H9 (cell line): ENCODE results near the gene BEND7. TPM values are rescaled to one million over a fixed set of nuclear protein-coding genes. Genes with fewer than 3 reads are reported as not detected.

Source experiments
- DNase-seq: peaks from one replicate; pipeline ENCODE4 v3.0.0-alpha.2; 2017
- H2AFZ ChIP-seq: one replicate; pipeline ENCODE4 v1.6.1; 2013; ENCODE audit warnings: mild to moderate bottlenecking, low read length, control low read depth, moderate library complexity
- H2AK5ac ChIP-seq: 2 replicates; pipeline ENCODE4 v1.6.1; 2013; ENCODE audit warnings: low read length, control low read depth, mixed read lengths; ENCODE audit not compliant: insufficient read length
- H2BK120ac ChIP-seq: one replicate; pipeline ENCODE4 v1.6.1; 2013; ENCODE audit warnings: low read depth, mild to moderate bottlenecking, low read length, control low read depth, inconsistent platforms; ENCODE audit not compliant: poor library complexity, severe bottlenecking
- H2BK12ac ChIP-seq: 2 replicates; pipeline ENCODE4 v1.6.1; 2013; ENCODE audit warnings: low read length, control low read depth, mixed read lengths, low read depth; ENCODE audit not compliant: insufficient read length
- H2BK15ac ChIP-seq: 2 replicates; pipeline ENCODE4 v1.6.1; 2013; ENCODE audit warnings: low read depth, low read length, control low read depth
- H2BK20ac ChIP-seq: one replicate; pipeline ENCODE4 v1.6.1; 2013; ENCODE audit warnings: low read depth, mild to moderate bottlenecking, low read length, control low read depth, inconsistent platforms; ENCODE audit not compliant: poor library complexity, severe bottlenecking
- H2BK5ac ChIP-seq: 2 replicates; pipeline ENCODE4 v1.6.1; 2013; ENCODE audit warnings: low read length, control low read depth, mixed read lengths; ENCODE audit not compliant: insufficient read length
- H3K14ac ChIP-seq: 2 replicates; pipeline ENCODE4 v1.6.1; 2013; ENCODE audit warnings: low read length, control low read depth; ENCODE audit not compliant: insufficient read depth
- H3K18ac ChIP-seq: 2 replicates; pipeline ENCODE4 v1.6.1; 2013; ENCODE audit warnings: low read depth, mild to moderate bottlenecking, mixed read lengths, low read length, control low read depth; ENCODE audit not compliant: insufficient read length
- H3K23ac ChIP-seq: 2 replicates; pipeline ENCODE4 v1.6.1; 2013; ENCODE audit warnings: low read length, control low read depth, mixed read lengths, low read depth; ENCODE audit not compliant: insufficient read length
- H3K23me2 ChIP-seq: 2 replicates; pipeline ENCODE4 v1.6.1; 2013; ENCODE audit warnings: low read depth, mild to moderate bottlenecking, mixed read lengths, low read length, control low read depth; ENCODE audit not compliant: insufficient read length, poor library complexity, severe bottlenecking
- H3K27ac ChIP-seq: 2 replicates; pipeline ENCODE4 v1.5.1; 2013; ENCODE audit warnings: low read length, control low read depth, mixed read lengths, low read depth; ENCODE audit not compliant: insufficient read length
- H3K27me3 ChIP-seq: 2 replicates; pipeline ENCODE4 v1.6.1; 2013; ENCODE audit warnings: low read length, control low read depth, inconsistent platforms; ENCODE audit not compliant: insufficient read depth
- H3K4ac ChIP-seq: 2 replicates; pipeline ENCODE4 v1.6.1; 2013; ENCODE audit warnings: low read depth, mild to moderate bottlenecking, control low read depth, inconsistent platforms, low read length, moderate library complexity
- H3K4me1 ChIP-seq: 2 replicates; pipeline ENCODE4 v1.6.1; 2013; ENCODE audit warnings: low read length, control low read depth, inconsistent platforms; ENCODE audit not compliant: insufficient read depth
- H3K4me2 ChIP-seq: 2 replicates; pipeline ENCODE4 v1.6.1; 2013; ENCODE audit warnings: low read length, control low read depth, mixed read lengths; ENCODE audit not compliant: insufficient read length, insufficient read depth
- H3K56ac ChIP-seq: 2 replicates; pipeline ENCODE4 v1.6.1; 2013; ENCODE audit warnings: low read depth, mild to moderate bottlenecking, mixed read lengths, low read length, control low read depth; ENCODE audit not compliant: insufficient read length
- H3K79me1 ChIP-seq: 2 replicates; pipeline ENCODE4 v1.6.1; 2013; ENCODE audit warnings: low read depth, mild to moderate bottlenecking, moderate library complexity, low read length, control low read depth, inconsistent platforms; ENCODE audit not compliant: insufficient read depth, poor library complexity, severe bottlenecking
- H3K79me2 ChIP-seq: 2 replicates; pipeline ENCODE4 v1.6.1; 2013; ENCODE audit warnings: low read length, control low read depth, inconsistent platforms; ENCODE audit not compliant: insufficient read depth
- H3K9ac ChIP-seq: 2 replicates; pipeline ENCODE4 v1.6.1; 2013; ENCODE audit warnings: low read length, control low read depth, mixed read lengths; ENCODE audit not compliant: insufficient read length; ENCODE audit errors: extremely low read depth
- H3K9me3 ChIP-seq: one replicate; pipeline ENCODE4 v1.6.1; 2013; ENCODE audit warnings: low read depth, low read length, inconsistent platforms; ENCODE audit not compliant: control insufficient read depth
- H3T11ph ChIP-seq: one replicate; pipeline ENCODE4 v1.6.1; 2013; ENCODE audit warnings: mild to moderate bottlenecking, low read length, control low read depth, inconsistent platforms
- H4K20me1 ChIP-seq: one replicate; pipeline ENCODE4 v1.6.1; 2013; ENCODE audit not compliant: control insufficient read depth, insufficient read length, insufficient read depth
- H4K5ac ChIP-seq: 2 replicates; pipeline ENCODE4 v1.6.1; 2013; ENCODE audit warnings: low read depth, mild to moderate bottlenecking, mixed read lengths, low read length, control low read depth; ENCODE audit not compliant: insufficient read length
- H4K8ac ChIP-seq: replicated peaks from 2 replicates; pipeline ENCODE4 v1.6.1; 2013; ENCODE audit warnings: low read length, control low read depth, mixed read lengths, low read depth; ENCODE audit not compliant: insufficient read length
- H4K91ac ChIP-seq: 2 replicates; pipeline ENCODE4 v1.6.1; 2013; ENCODE audit warnings: low read depth, mild to moderate bottlenecking, moderate library complexity, mixed read lengths, low read length, control low read depth; ENCODE audit not compliant: insufficient read length
- H3K27ac Mint-ChIP-seq, 3 experiments: 2 replicates in 2 of 3; 3 replicates in 1 of 3; pipeline ENCODE4 v1.8.0; 2020 to 2021; ENCODE audit warnings: mixed read lengths in 3 of 3, mild to moderate bottlenecking in 1 of 3, moderate library complexity in 1 of 3
- H3K27me3 Mint-ChIP-seq: 2 replicates; pipeline ENCODE4 v1.8.0; 2021; ENCODE audit warnings: low read depth, mild to moderate bottlenecking, moderate library complexity, mixed read lengths
- H3K36me3 Mint-ChIP-seq, 3 experiments: 2 replicates in 2 of 3; 3 replicates in 1 of 3; pipeline ENCODE4 v1.8.0; 2020 to 2021; ENCODE audit warnings: low read depth in 3 of 3, mixed read lengths in 3 of 3; ENCODE audit not compliant: insufficient read depth in 1 of 3
- H3K4me1 Mint-ChIP-seq, 2 experiments: 2 replicates each; pipeline ENCODE4 v1.8.0; 2020; ENCODE audit warnings: mixed read lengths in 2 of 2
- H3K4me3 Mint-ChIP-seq, 2 experiments: 2 replicates in 1 of 2; 3 replicates in 1 of 2; pipeline ENCODE4 v1.8.0; 2020 to 2021; ENCODE audit warnings: mild to moderate bottlenecking in 2 of 2, mixed read lengths in 2 of 2, moderate library complexity in 1 of 2
- H3K9me3 Mint-ChIP-seq, 2 experiments: 2 replicates in 1 of 2; 3 replicates in 1 of 2; pipeline ENCODE4 v1.8.0; 2020; ENCODE audit warnings: mild to moderate bottlenecking in 2 of 2, mixed read lengths in 2 of 2, moderate library complexity in 1 of 2
- CTCF ChIP-seq: fragments of 200-600 bp; sonication (generic); conservative IDR thresholded peaks from 3 replicates; pipeline ENCODE4 v1.8.0; 2021; ENCODE audit warnings: antibody characterized with exemption, mild to moderate bottlenecking
- total RNA-seq: library from RNA; stranded (reverse); gene quantifications from 2 replicates; pipeline ENCODE4 v1.2.1, GENCODE V29; 2021

Gene BEND7
- total RNA-seq, 1 experiment from 2014 or later: 17.7 TPM

DNA sequence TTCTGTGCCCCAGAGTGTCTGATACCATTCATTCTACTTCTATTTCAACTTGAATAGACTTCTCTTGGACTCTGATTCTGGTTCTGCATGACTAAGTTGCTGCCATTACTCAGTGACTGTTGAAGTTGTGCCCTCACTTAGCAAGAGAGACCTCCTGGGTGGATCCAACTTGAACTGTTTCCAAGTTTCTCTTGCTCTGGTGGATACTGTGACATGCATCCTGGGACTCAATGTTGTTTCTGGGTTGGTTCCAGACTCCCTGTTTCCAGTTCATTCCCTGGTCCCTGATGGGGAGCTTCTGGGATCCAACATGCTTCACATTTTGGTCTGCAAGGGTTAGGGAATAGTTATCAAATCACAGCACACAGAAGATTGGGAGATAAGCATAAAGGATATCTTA is 31.8 kb upstream of the BEND7 start:
- Histone ChIP-seq H3K79me1 (no peaks in the 10 kb centered on the region), H3K23me2 (no peaks in the 10 kb centered on the region), H3K4me1 (no peaks in the 10 kb centered on the region), H3K9me3 (peaks cover 9% of the 10 kb centered on the region), H3K4me2 (no peak overlapping the region), H2BK120ac (no peak overlapping the region), H3K18ac (no peak overlapping the region), H3K9ac (no peak overlapping the region), H2BK5ac (no peak overlapping the region), H3T11ph (no peak overlapping the region), H2AK5ac (no peak overlapping the region), H3K23ac (no peak overlapping the region), H4K5ac (no peak overlapping the region), H2BK12ac (no peak overlapping the region), H2BK15ac (no peak overlapping the region), H2AFZ (no peak overlapping the region), H3K56ac (no peak overlapping the region), H3K14ac (no peak overlapping the region), H2BK20ac (no peak overlapping the region), H3K27ac (no peak overlapping the region), H4K8ac (no peak overlapping the region), H4K20me1 (no peaks in the 10 kb centered on the region), H3K27me3 (no peaks in the 10 kb centered on the region), H4K91ac (no peak overlapping the region), H3K4ac (no peak overlapping the region), H3K79me2 (no peaks in the 10 kb centered on the region)
- Mint-ChIP-seq H3K9me3 (peaks cover 14 to 23% of the 10 kb centered on the region in 2 experiments; a peak in 4 of 5 replicates), H3K36me3 (peaks cover 3 to 10% (median 9%) of the 10 kb centered on the region in 3 experiments; a peak in 6 of 7 replicates), H3K27me3 (peaks cover 9% of the 10 kb centered on the region; the same call in 1 of the 2 replicates), H3K27ac (no peak overlapping the region), H3K4me3 (no peak overlapping the region), H3K4me1 (no peaks in the 10 kb centered on the region)
- no peak for TF ChIP-seq CTCF
- no peak for DNase-seq
